PFSK-1 (cell line): Measurements from ENCODE around the gene NXN.

Experiments
- POLR2AphosphoS5 ChIP-seq: IDR thresholded peaks from 2 replicates; pipeline ENCODE4 v1.6.1; 2012; ENCODE audit warnings: low read depth, mild to moderate bottlenecking, control low read depth, low read length, moderate library complexity
- REST ChIP-seq, 2 experiments: IDR thresholded peaks; 2 replicates each; pipeline versions ENCODE4 v1.6.1 to v1.8.0; 2011 to 2012; ENCODE audit warnings: low read depth in 2 of 2, low read length in 2 of 2, control low read depth in 1 of 2, inconsistent platforms in 1 of 2, mild to moderate bottlenecking in 1 of 2, moderate library complexity in 1 of 2; ENCODE audit not compliant: insufficient read depth in 1 of 2
- SIN3A ChIP-seq: IDR thresholded peaks from 2 replicates; pipeline ENCODE4 v1.6.1; 2012; ENCODE audit warnings: mild to moderate bottlenecking, low read length, moderate library complexity, borderline replicate concordance; ENCODE audit not compliant: insufficient read depth

DNA sequence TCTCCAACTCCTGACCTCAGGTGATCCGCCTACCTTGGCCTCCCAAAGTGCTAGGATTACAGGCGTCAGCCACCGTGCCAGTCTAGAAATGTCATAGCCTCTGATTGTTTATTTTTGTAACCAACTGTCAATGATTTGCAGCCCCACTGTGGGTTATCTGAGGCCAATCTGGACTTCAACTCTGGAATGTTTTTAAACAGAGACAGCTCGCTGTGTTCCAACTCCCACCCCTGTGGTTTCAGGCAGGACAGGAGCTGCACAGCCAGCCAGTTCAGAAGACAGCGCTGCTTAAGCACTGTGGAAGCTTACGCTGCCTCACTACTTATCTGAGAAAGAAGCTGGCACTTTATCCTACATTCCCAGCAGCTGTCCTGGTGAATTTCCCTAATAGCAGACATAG, 177.9 kb downstream of the NXN start:
- TF ChIP-seq POLR2AphosphoS5, result no peak
- no peak for TF ChIP-seq SIN3A
- no peak for TF ChIP-seq REST (IDR thresholded peaks at IDR 0.05; ENCODE audit: insufficient read depth in 1 of 2, low read depth in 2 of 2, low read length in 2 of 2)
